ENCODE data around the gene DISP2.

DISP2 gene

DNA sequence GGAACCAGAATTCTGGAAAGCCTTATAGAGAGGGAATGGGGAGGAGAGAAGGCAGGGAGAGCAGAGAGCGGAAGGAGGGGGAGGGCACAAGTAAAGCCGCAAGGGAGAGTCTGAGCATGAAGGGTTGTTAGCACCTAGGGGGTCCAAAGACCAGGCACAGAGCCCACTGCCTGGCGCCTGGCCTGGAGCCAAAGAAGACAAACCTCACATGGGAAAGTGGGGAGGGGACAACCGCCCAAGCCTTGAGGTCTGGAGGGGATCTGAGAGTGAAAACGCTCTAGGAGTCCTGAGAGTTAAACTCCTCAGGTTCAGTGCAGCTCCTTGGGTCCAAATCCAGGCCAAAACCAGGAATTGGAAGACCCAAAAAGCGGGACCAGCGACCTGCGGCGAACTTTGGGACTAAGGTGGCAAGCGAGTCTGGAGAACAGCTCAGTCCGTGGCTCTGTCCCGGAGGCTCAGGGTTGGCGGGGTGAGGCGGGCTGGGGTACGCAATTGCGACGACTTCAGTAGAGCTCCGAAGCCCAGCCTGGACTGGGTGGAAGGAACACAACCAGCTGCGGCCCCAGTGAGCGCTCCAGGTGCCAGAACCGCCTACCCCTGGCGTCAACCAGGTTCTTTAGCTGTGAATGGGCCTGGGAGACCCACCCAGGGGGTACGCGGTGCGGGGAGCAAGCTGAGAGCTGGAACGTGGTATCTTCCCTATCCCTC, 35.3 kb upstream of the DISP2 start:
- DNase-seq: no peak
- no peaks in the 10 kb centered on the region for H3K9me3 Mint-ChIP-seq
- ATAC-seq (replicated peaks): peak; percentile 0
- peaks cover 2% of the 10 kb centered on the region for H3K36me3 Mint-ChIP-seq (ENCODE audit: insufficient read depth)
- peaks cover 25 to 26% of the 10 kb centered on the region in 2 donors for H3K4me1 Mint-ChIP-seq (ENCODE audit: low read depth in 2 of 2)
- H3K27ac Mint-ChIP-seq: peak overlapping the region in 1 of 2 donors; percentile 7
- H3K4me3 Mint-ChIP-seq: peak overlapping the region; percentile 64 to 76
- H3K27me3 Mint-ChIP-seq: peaks cover 0 to 9% of the 10 kb centered on the region in 2 donors

DNA sequence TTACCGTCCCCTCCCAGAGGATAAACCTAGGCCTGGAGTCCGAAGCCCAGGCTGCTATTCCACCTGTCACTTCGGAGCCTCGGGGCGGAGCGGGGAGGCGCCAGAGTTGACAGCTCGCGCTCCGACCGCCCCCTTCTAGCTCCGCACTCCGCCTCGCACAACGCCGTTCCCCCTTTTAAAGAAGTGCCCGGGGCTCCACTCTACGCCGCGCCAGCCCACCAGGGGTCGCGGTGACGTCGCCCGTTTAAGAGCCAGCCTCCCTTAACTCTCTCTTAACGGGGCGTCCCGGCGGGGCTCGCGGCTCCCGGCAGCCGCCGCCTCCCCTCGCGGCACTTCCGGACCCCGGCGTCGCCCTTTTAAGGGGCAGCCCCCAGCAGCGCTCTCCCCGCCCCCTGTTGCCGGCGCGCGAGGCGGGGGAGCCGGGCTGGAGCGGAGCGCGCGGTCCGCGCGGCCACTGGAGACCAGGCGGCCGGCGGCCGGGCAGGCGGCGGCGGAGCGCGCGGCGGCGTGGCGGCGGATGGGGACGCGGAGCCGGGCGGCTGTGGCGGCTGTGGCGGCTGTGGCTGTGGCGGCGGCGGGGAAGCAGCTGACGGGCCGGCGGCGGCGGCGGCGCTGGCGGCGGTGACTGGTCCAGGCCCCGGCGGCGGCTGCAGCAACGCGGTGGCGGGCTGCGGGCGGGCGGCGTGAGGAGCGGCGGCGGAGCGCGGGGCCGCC, 34.6 kb upstream of the DISP2 start, which contains the start of gene INAFM2:
Gene INAFM2 (plus strand): TSS at position 454 of the 714 bp plus-strand sequence. CDS start 364 bp downstream, outside the sequence.
- peak within 1 kb of the TSS in 1 of 2 donors; percentile 7 for H3K27ac Mint-ChIP-seq
- H3K9me3 Mint-ChIP-seq: no peaks in the 10 kb centered on the region
- H3K36me3 Mint-ChIP-seq (ENCODE audit: insufficient read depth): peaks cover 2% of the 10 kb centered on the region
- peak within 1 kb of the TSS; percentile 68 to 76 for H3K4me3 Mint-ChIP-seq
- peaks cover 0 to 9% of the 10 kb centered on the region in 2 donors for H3K27me3 Mint-ChIP-seq
- peak; percentile 88 for ATAC-seq (replicated peaks)
- DNase-seq: peak; percentile 80 to 85 (median 81)
- peaks cover 25 to 26% of the 10 kb centered on the region in 2 donors for H3K4me1 Mint-ChIP-seq (ENCODE audit: low read depth in 2 of 2)

DNA sequence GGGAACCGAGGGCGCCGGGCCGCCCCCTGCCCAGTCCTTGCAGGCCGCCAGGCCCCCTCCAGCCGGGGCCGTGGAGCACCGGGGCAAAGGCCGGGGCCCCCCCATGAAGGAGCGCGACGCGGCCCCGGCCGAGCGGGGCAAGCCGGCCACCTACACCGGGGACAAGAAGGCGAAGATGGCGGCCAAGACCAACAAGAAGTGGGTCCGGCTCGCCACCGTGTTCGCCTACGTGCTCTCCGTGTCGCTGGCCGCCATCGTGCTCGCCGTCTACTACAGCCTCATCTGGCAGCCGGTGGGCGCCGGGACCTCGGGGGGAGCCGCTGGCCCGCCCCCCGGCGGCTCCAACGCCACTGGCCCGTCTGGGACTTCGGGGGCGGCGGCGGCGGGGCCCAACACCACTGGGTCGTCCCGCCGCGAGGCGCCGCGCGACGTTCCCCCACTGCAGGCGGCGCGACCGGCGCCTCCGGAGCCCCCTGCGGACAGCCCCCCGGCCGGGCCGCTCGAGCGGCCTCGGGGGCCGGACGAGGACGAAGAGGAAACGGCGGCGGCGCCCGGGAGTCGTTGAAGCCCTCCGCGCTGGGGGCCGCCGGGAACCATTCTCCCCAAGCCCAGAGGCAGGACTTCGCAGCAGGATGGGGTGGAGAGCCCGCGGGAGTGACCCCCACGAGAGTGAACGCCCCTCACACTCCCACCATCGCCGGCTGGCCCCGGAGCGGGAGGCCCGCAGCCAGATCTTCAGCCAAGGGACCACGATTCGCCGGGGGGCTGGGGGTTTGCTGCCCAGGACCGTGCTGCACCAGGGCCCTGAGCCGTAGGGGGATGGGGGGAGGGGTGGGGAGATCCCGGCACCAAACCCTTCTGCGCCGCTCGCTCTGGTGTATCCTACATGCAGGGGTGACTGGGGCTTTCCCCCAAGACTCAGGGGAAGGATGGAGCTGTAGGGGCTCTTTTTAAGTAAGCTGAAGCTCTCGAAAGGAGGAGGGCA, 33.8 kb upstream of the DISP2 start:
- H3K36me3 Mint-ChIP-seq (ENCODE audit: insufficient read depth): peaks cover 2% of the 10 kb centered on the region
- ATAC-seq (replicated peaks) (no peak), DNase-seq (no peak)
- no peak overlapping the region for H3K27ac Mint-ChIP-seq
- H3K4me1 Mint-ChIP-seq (ENCODE audit: low read depth in 2 of 2): peaks cover 27 to 29% of the 10 kb centered on the region in 2 donors
- peak overlapping the region; percentile 68 to 71 for H3K4me3 Mint-ChIP-seq
- no peaks in the 10 kb centered on the region for H3K9me3 Mint-ChIP-seq
- H3K27me3 Mint-ChIP-seq: peaks cover 0 to 9% of the 10 kb centered on the region in 2 donors

- DNase-seq (no peak), ATAC-seq (replicated peaks) (no peak)
- Mint-ChIP-seq H3K27me3 (peaks cover 0 to 3% of the 10 kb centered on the region in 2 donors), H3K36me3 (ENCODE audit: insufficient read depth) (no peaks in the 10 kb centered on the region), H3K4me1 (ENCODE audit: low read depth in 2 of 2) (peaks cover 26 to 29% of the 10 kb centered on the region in 2 donors), H3K9me3 (no peaks in the 10 kb centered on the region), H3K27ac (no peak overlapping the region), H3K4me3 (peak overlapping the region; percentile 68 to 71)
Observed at GRCh38 chr15:40325188-40325587, 32.8 kb upstream of the DISP2 start.

- ATAC-seq (replicated peaks) (no peak), DNase-seq (no peak)
- Mint-ChIP-seq H3K4me3 (peak overlapping the region; percentile 68 to 71), H3K9me3 (no peaks in the 10 kb centered on the region), H3K27ac (no peak overlapping the region), H3K4me1 (ENCODE audit: low read depth in 2 of 2) (peaks cover 22 to 29% of the 10 kb centered on the region in 2 donors), H3K27me3 (no peaks in the 10 kb centered on the region), H3K36me3 (ENCODE audit: insufficient read depth) (no peaks in the 10 kb centered on the region)
Observed at GRCh38 chr15:40325700-40326099, 32.3 kb upstream of the DISP2 start.

DNA sequence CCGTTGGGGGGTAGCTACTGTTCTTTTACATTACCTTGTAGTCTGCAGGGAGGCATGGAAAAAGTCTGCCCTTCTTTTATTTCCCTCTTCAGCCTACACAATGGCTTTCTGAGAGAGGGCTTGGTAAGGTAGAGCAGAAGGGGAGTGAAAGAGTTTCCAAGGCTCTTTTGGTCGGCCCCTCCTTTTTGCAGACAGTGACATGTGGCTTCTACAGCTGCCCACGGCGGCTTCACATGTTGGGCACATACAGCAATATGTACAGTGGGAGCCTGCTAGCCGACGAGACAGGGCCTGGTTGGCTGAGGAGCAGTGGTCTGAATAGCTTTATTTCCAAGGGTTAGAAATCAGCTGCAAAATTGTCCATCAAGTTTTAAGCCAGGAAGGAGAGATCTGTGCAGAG, 30.6 kb upstream of the DISP2 start:
- H3K4me1 Mint-ChIP-seq (ENCODE audit: low read depth in 2 of 2): peaks cover 12 to 19% of the 10 kb centered on the region in 2 donors
- DNase-seq: no peak
- no peaks in the 10 kb centered on the region for H3K27me3 Mint-ChIP-seq
- no peak overlapping the region for H3K4me3 Mint-ChIP-seq
- H3K27ac Mint-ChIP-seq: no peak overlapping the region
- H3K9me3 Mint-ChIP-seq: no peaks in the 10 kb centered on the region
- no peaks in the 10 kb centered on the region for H3K36me3 Mint-ChIP-seq (ENCODE audit: insufficient read depth)
- no peak for ATAC-seq (replicated peaks)

DNA sequence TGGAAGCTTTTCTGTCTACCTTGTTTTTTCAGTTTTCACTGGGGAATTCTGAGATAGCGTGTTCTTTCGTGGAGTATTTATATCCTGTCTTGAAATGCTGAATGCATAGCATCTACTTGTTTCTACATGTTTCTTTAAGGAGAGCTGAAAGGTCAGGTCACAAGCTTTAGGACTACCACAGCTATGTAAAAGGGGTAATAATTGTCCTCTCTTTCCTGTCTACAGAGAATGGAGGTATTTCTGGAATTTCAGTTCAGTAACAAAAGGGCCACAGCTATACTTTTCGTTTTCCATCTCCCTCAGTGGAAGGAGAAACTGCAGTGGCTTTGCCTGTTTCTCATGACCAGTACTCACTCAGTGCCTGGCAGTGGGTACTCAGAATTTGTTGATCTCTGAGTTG, 29.8 kb upstream of the DISP2 start:
- H3K27ac Mint-ChIP-seq: no peak overlapping the region
- H3K4me3 Mint-ChIP-seq: no peak overlapping the region
- DNase-seq (no peak), ATAC-seq (replicated peaks) (no peak)
- H3K27me3 Mint-ChIP-seq: no peaks in the 10 kb centered on the region
- peaks cover 11 to 14% of the 10 kb centered on the region in 2 donors for H3K4me1 Mint-ChIP-seq (ENCODE audit: low read depth in 2 of 2)
- H3K9me3 Mint-ChIP-seq: no peaks in the 10 kb centered on the region
- H3K36me3 Mint-ChIP-seq (ENCODE audit: insufficient read depth): no peaks in the 10 kb centered on the region

GRCh38 chr15:40328751-40329150, 29.3 kb upstream of the DISP2 start:
- Mint-ChIP-seq H3K4me3 (no peak overlapping the region), H3K27me3 (no peaks in the 10 kb centered on the region), H3K36me3 (ENCODE audit: insufficient read depth) (no peaks in the 10 kb centered on the region), H3K9me3 (no peaks in the 10 kb centered on the region), H3K27ac (no peak overlapping the region), H3K4me1 (ENCODE audit: low read depth in 2 of 2) (peaks cover 11 to 13% of the 10 kb centered on the region in 2 donors)
- ATAC-seq (replicated peaks): no peak
- DNase-seq: no peak

GRCh38 chr15:40329804-40330203, 28.2 kb upstream of the DISP2 start:
- ATAC-seq (replicated peaks) (no peak), DNase-seq (no peak)
- H3K9me3 Mint-ChIP-seq: no peaks in the 10 kb centered on the region
- no peaks in the 10 kb centered on the region for H3K36me3 Mint-ChIP-seq (ENCODE audit: insufficient read depth)
- H3K4me3 Mint-ChIP-seq: no peak overlapping the region
- H3K4me1 Mint-ChIP-seq (ENCODE audit: low read depth in 2 of 2): peaks cover 11 to 14% of the 10 kb centered on the region in 2 donors
- H3K27ac Mint-ChIP-seq: no peak overlapping the region
- H3K27me3 Mint-ChIP-seq: no peaks in the 10 kb centered on the region

DNA sequence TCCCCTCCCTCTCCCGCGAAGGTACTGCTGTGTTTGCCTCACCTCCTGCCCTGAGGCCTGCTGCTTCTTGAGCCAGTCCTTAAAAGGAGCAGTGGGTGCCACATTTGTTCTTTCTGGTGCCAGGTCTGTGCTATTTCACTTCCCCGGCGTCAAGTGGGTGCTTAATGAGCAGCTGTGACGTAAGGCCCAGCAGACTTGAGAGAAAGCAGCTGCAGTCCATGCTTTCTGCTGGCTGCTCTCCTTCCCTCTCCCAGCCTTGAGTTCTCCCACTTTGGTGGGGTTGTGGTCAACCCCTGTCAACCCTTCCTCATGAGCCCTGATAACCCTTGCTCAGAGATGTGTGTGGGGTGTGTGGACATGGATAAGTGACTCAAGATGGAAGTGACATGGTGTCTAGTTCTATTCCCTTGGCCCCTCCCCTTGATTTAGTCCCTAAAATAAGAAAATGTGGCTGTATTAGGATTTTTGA, 27.6 kb upstream of the DISP2 start:
- Mint-ChIP-seq H3K4me3 (no peak overlapping the region), H3K36me3 (ENCODE audit: insufficient read depth) (no peaks in the 10 kb centered on the region)

DNA sequence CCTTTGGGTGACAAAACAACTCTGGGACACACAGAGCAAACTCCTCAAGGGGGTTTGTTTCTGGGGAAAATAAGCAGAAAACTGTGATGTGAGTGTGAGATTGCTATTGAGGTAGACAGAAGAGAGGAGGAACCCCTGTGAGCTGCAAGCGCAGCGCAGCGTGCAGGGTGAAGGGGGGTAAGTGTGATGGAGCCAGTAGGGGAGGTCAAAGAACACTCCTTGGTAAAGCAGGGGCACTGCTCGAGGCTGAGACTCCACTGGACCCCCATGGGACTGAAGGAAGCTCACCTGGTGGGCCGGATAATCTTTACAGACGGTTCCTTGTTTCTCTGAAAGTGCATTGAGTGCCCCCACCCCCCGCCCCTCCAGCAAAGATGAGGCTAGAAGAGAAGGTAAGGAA, 27.0 kb upstream of the DISP2 start:
- ATAC-seq (replicated peaks) (no peak), DNase-seq (no peak)
- Mint-ChIP-seq H3K4me1 (ENCODE audit: low read depth in 2 of 2) (peaks cover 4 to 10% of the 10 kb centered on the region in 2 donors), H3K9me3 (no peaks in the 10 kb centered on the region), H3K4me3 (no peak overlapping the region), H3K27ac (no peak overlapping the region), H3K36me3 (ENCODE audit: insufficient read depth) (no peaks in the 10 kb centered on the region), H3K27me3 (no peaks in the 10 kb centered on the region)

More for the DNA sequence above, 27.6 kb upstream of the DISP2 start:
- DNase-seq: no peak
- H3K9me3 Mint-ChIP-seq: no peaks in the 10 kb centered on the region
- H3K27ac Mint-ChIP-seq: no peak overlapping the region
- peaks cover 6 to 10% of the 10 kb centered on the region in 2 donors for H3K4me1 Mint-ChIP-seq (ENCODE audit: low read depth in 2 of 2)
- H3K27me3 Mint-ChIP-seq: no peaks in the 10 kb centered on the region
- no peak for ATAC-seq (replicated peaks)

GRCh38 chr15:40331637-40332036, 26.4 kb upstream of the DISP2 start:
- H3K27me3 Mint-ChIP-seq: no peaks in the 10 kb centered on the region
- H3K27ac Mint-ChIP-seq: no peak overlapping the region
- no peak for ATAC-seq (replicated peaks)
- H3K36me3 Mint-ChIP-seq (ENCODE audit: insufficient read depth): no peaks in the 10 kb centered on the region
- peaks cover 4 to 10% of the 10 kb centered on the region in 2 donors for H3K4me1 Mint-ChIP-seq (ENCODE audit: low read depth in 2 of 2)
- DNase-seq: no peak
- no peak overlapping the region for H3K4me3 Mint-ChIP-seq
- no peaks in the 10 kb centered on the region for H3K9me3 Mint-ChIP-seq

All from effector memory CD8-positive, alpha-beta T cell (primary cell).